Adrenal gland (tissue), 12 donors: ENCODE results near the gene SIGLEC12. TPM values are rescaled to one million over a fixed set of nuclear protein-coding genes. Genes with fewer than 3 reads are reported as not detected.

ENCODE experiments used
- DNase-seq, 7 donors: peaks; one replicate each; pipeline ENCODE4 v3.0.0-alpha.2; 2019 to 2020
- H3K27ac ChIP-seq, 5 donors: fragments of 200-600 bp; sonication (generic) in 4 of 5; 1 replicate in 3 of 5; 2 replicates in 2 of 5; pipeline versions ENCODE4 v1.5.1 to v1.8.0; 2016 to 2020; ENCODE audit warnings: mild to moderate bottlenecking in 1 of 5
- H3K27me3 ChIP-seq: fragments of 200-600 bp; 2 replicates; pipeline ENCODE4 v1.8.0; 2021
- H3K36me3 ChIP-seq, 2 donors: fragments of 200-600 bp; replicated peaks in 1 of 2; 1 replicate in 1 of 2; 2 replicates in 1 of 2; pipeline versions ENCODE4 v1.5.1 to v1.8.0; 2018 to 2022
- H3K4me1 ChIP-seq, 2 donors: fragments of 200-600 bp; replicated peaks in 1 of 2; 1 replicate in 1 of 2; 2 replicates in 1 of 2; pipeline versions ENCODE4 v1.5.1 to v1.8.0; 2018 to 2021
- H3K4me3 ChIP-seq, 4 donors: fragments of 200-600 bp; sonication (generic) in 3 of 4; one replicate each; pipeline ENCODE4 v1.5.1; 2016 to 2018
- H3K9me3 ChIP-seq, 3 donors: fragments of 200-600 bp; sonication (generic) in 1 of 3; replicated peaks in 1 of 3; 1 replicate in 2 of 3; 2 replicates in 1 of 3; pipeline versions ENCODE4 v1.5.1 to v1.8.0; 2016 to 2021
- POLR2A ChIP-seq, 2 donors: fragments of 450-650 bp; IDR thresholded peaks; one replicate each; pipeline ENCODE4 v1.6.1; 2017; ENCODE audit warnings: antibody characterized with exemption in 2 of 2, mild to moderate bottlenecking in 2 of 2, moderate library complexity in 1 of 2
- WGBS, 4 donors: extraction: QIAGEN DNeasy Blood & Tissue Kit in 2 of 4; methylation state at CpG; one replicate each; pipeline versions ENCODE4 v1.1.5 to v1.1.7; 2013 to 2017; 5-methylcytosine and 5-hydroxymethylcytosine counted together
- intact Hi-C, 2 donors: fragments of 100-400 bp; cut with DNase I; formaldehyde crosslinking; loops; one replicate each; pipeline versions ENCODE4 v1.14.1 to v1.15.0; 2022 to 2023
- polyA plus RNA-seq, 3 donors: library from polyadenylated mRNA; stranded (reverse); fragments of 200-250 nt in 2 of 3; fragments of 350-450 nt in 1 of 3; fragmentation: Illumina TruSeq in 1 of 3; extraction: RNeasy Lipid Tissue Mini Kit (QIAGEN cat#74804) in 1 of 3; gene quantifications; one replicate each; pipeline ENCODE4 v1.2.3, GENCODE V29; 2013 to 2014
- total RNA-seq, 9 donors: library from RNA; depleted of rRNA in 4 of 9; stranded (reverse); fragments of >200 nt in 4 of 9; fragments of 120-200 nt in 1 of 9; fragmentation: NEBNext Ultra II Directional in 1 of 9; extraction: Animal tissue kit (Norgen Biotek cat#: 25700) in 1 of 9; gene quantifications; one replicate each; pipeline versions ENCODE4 v1.1.0 to v1.2.4, GENCODE V29; 2013 to 2023
- TF ChIP-seq, protein P1 (sequence below), 6 experiments: fragments of 450-650 bp in 4 of 6; fragments of 200-600 bp in 2 of 6; sonication (generic) in 1 of 6; IDR thresholded peaks; 1 replicate in 5 of 6; 2 replicates in 1 of 6; pipeline versions ENCODE4 v1.5.1 to v1.8.0; 2016 to 2021; ENCODE audit warnings: antibody characterized with exemption in 6 of 6, mild to moderate bottlenecking in 2 of 6, moderate library complexity in 1 of 6
- donor health status: healthy with polysubstance abuse.
- donor health status: Bipolar disorder and iron deficiency.
- donor health status: DM: yes; HTN: yes; CAD: no.
- donor health status: DM: no; HTN: no; CAD: no.
- donor health status: DM: no; HTN: no; CAD: no.
- donor health status: DM: yes; HTN: yes; CAD: no.

SIGLEC12 gene
- total and polyA plus RNA-seq, 12 donors: 0.30 to 3.1 (median 0.82) TPM; not detected in 2

DNA sequence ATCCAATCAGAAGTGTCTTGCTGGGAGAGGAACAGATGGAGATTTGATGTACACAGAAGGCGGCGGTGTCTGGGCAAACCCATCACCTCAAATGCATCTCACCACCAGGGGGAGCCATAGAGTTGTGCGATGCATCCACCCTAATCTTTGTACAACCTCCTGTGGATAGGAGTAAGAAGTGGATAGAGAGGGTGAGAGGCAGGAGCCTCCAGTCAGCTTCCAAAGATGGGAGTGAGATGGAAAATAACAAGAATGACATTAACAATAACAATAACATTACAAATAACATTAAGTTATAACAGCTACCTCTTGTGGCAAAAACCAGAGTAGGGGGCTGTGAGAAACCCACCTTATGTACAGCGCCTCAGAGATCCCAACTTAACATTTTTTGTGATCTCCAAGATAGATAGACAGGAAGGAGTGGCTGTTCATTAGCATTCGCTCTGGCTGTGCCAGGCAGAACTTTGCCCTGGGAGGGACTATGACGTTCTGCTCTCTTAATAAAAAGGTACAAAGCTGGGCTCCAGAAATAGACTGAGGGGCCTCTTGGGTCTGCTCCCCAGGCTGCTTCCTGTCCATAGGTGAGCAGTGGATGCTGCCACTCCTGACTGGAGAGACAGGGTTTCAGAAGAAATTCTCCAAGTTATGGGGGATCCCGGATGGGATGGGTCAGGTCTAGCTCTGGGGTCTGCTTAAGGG is 28.4 kb downstream of the SIGLEC12 start:
- TF ChIP-seq, protein P1, sequence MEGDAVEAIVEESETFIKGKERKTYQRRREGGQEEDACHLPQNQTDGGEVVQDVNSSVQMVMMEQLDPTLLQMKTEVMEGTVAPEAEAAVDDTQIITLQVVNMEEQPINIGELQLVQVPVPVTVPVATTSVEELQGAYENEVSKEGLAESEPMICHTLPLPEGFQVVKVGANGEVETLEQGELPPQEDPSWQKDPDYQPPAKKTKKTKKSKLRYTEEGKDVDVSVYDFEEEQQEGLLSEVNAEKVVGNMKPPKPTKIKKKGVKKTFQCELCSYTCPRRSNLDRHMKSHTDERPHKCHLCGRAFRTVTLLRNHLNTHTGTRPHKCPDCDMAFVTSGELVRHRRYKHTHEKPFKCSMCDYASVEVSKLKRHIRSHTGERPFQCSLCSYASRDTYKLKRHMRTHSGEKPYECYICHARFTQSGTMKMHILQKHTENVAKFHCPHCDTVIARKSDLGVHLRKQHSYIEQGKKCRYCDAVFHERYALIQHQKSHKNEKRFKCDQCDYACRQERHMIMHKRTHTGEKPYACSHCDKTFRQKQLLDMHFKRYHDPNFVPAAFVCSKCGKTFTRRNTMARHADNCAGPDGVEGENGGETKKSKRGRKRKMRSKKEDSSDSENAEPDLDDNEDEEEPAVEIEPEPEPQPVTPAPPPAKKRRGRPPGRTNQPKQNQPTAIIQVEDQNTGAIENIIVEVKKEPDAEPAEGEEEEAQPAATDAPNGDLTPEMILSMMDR (IDR thresholded peaks at IDR 0.05): peak; percentile 66 to 90 (median 80)
- TF ChIP-seq POLR2A (IDR thresholded peaks at IDR 0.05): no peak
- Histone ChIP-seq H3K4me3 (no peak overlapping the region), H3K36me3 (no peaks in the 10 kb centered on the region), H3K4me1 (no peaks in the 10 kb centered on the region), H3K27ac (no peak overlapping the region), H3K9me3 (no peaks in the 10 kb centered on the region), H3K27me3 (no peaks in the 10 kb centered on the region)
- 27 to 36% (median 30%) methylated on average over 7 of the region's 7 CpGs for WGBS, 4 donors
- peak; percentile 71 to 92 (median 79) for DNase-seq
- intact Hi-C loops: loop anchor here in 1 of 2 donors (2.0 kb wide), 1 partner anchor 184 kb away; no protein-coding TSS in a partner anchor

DNA sequence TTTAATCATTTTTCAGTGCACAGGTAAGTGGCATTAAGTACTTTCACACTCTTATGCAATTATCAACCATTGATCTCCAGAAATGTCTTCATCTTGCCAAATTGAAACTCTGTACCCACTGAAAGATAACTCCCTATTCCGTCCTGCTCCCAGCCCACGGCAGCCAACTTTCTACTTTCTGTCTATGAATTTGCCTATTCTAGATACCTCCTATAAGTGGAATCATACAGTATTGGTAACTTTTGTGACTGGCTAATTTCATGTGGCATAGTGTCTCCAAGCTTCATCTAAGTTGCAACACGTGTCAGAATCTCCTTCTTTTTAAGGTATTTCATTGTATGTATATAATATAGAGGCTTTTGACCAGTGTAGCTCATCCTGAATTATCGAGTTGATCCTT is 29.0 kb downstream of the SIGLEC12 start:
- H3K27me3 ChIP-seq: no peaks in the 10 kb centered on the region
- no peak overlapping the region for H3K4me3 ChIP-seq
- no peaks in the 10 kb centered on the region for H3K9me3 ChIP-seq
- 11 to 16% (median 13%) methylated on average over 4 of the region's 4 CpGs for WGBS, 4 donors
- no peaks in the 10 kb centered on the region for H3K36me3 ChIP-seq
- intact Hi-C loops: loop anchor here in 1 of 2 donors (2.0 kb wide), 1 partner anchor 184 kb away; no protein-coding TSS in a partner anchor
- TF ChIP-seq POLR2A (IDR thresholded peaks at IDR 0.05): no peak
- TF ChIP-seq, protein P1 (IDR thresholded peaks at IDR 0.05): no peak
- no peak overlapping the region for H3K27ac ChIP-seq
- H3K4me1 ChIP-seq: no peaks in the 10 kb centered on the region
- DNase-seq: no peak

DNA sequence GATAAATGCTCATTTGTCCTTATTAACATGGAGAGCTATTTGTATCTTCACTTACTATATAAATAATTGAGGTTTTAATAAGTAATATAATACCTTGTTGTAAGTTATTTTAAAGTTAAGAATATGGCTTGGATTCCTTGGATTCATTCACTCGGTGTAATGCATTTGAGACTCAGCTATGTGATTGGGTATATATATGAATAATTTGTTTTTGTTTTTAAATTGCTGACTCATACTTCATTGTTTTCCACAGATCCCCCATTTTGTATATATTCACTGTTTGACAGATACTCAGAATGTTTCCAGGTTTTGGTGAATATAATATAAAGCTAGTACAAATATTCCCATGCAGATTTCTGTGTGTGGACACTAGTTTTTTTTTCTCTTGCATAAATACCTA is 30.1 kb downstream of the SIGLEC12 start:
- Histone ChIP-seq H3K4me1 (no peaks in the 10 kb centered on the region), H3K9me3 (no peaks in the 10 kb centered on the region), H3K27ac (no peak overlapping the region), H3K4me3 (no peak overlapping the region), H3K36me3 (no peaks in the 10 kb centered on the region), H3K27me3 (no peaks in the 10 kb centered on the region)
- DNase-seq: no peak
- TF ChIP-seq POLR2A (IDR thresholded peaks at IDR 0.05): no peak
- intact Hi-C loops: no loop called here
- WGBS, 4 donors: 63 to 73% (median 68%) methylated on average over 1 of the region's 1 CpG

DNA sequence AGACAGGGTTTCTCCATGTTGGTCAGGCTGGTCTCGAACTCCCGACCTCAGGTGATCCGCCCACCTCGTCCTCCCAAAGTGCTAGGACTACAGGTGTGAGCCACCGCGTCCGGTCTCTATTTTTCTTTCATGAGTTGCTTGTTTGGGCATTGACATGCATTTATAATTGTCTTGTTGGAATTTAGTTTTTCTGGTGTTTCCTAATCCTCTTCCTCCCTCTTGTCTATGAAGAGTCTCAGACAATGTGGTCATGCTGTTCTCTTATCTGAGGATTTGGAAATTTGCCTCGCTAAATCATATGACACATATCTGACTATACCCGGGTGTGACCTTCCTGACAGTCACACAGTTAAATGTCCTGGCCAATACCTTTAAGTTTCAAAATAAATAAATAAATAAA is 30.6 kb downstream of the SIGLEC12 start:
- no peaks in the 10 kb centered on the region for H3K9me3 ChIP-seq
- TF ChIP-seq POLR2A (IDR thresholded peaks at IDR 0.05): no peak
- TF ChIP-seq, protein P1 (IDR thresholded peaks at IDR 0.05): no peak
- peak in 1 of 7 donors; percentile 9 for DNase-seq
- H3K27me3 ChIP-seq: no peaks in the 10 kb centered on the region
- no peaks in the 10 kb centered on the region for H3K36me3 ChIP-seq
- whole genome bisulfite sequencing, 4 donors: 59 to 68% (median 62%) methylated on average over 8 to 9 of the region's 9 CpGs
- intact Hi-C loops: no loop called here
- no peaks in the 10 kb centered on the region for H3K4me1 ChIP-seq
- H3K4me3 ChIP-seq: no peak overlapping the region
- H3K27ac ChIP-seq: no peak overlapping the region
